ENCODE measurements around the gene TMED1. TPM values are rescaled to one million over a fixed set of nuclear protein-coding genes. Genes with fewer than 3 reads are reported as not detected.
A peak's percentile ranks its signal among the peaks of the same experiment; 100 is the strongest.

The TMED1 gene
- polyA plus RNA-seq, 2 of the 4 experiments (the other 2 are of a cell fraction): 29.9 to 37.0 TPM

DNA sequence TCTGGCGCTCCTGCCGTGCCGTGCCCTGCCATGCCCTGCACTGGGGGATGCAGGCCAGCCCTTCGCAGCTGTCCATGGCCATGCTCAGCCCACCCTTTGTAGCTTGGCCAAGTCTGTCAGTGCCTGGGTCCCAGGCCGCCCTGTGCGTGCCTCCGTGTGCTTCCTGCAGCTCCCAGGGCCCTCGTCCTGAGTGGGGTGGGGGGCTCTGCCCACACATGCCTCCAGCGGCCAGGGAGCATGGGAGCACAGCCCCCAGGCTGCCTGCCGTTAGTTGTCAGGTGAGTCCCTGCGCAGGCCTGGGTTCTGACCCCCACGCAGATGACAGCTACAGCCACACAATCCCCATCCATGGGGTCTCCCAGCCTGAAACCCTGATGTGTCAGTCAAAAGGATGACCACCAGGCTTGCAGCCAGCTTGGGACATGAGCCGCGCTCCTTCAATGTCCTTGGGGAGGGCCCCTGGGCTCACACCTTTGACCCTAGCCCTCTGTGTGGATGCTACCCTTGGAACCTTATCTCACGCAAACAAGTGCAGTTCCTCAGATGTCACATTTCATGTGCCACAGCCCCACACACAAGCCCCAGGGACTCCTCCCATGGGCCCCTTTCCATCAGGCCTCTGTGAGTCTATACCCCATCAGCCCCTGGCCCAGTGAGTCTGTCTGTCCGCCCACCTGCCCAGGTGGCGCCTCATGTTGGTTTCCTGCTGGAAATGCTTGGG is 24.5 kb downstream of the TMED1 start:
- Histone ChIP-seq H3K27ac (peak overlapping the region in 1 of 2 experiments; percentile 90; a peak in 3 of 6 replicates), H3K4me2 (no peak overlapping the region), H3K4me3 (no peak overlapping the region), H3K4me1 (peaks cover 14% of the 10 kb centered on the region), H3K9me3 (no peaks in the 10 kb centered on the region)
- ATAC-seq: no peak
- 98% methylated on average over 7 of the region's 17 CpGs for WGBS (ENCODE audit: missing lambda C conversion rate)
- CTCF ChIA-PET: interaction anchor here (1.5 kb wide), 2 partner anchors 94 to 105 kb away, joined by 3 to 5 read pairs; partner anchors contain the start of gene DNM2
- POLR2A ChIA-PET: interaction anchor here (0.6 kb wide), 1 partner anchor 139 kb away, joined by 10 read pairs; no protein-coding TSS in a partner anchor
- FAIRE-seq: no peak
- no peak for DNase-seq (ENCODE audit: low read depth in 1 of 2, low spot score in 1 of 2)
- TF ChIP-seq, protein P1, sequence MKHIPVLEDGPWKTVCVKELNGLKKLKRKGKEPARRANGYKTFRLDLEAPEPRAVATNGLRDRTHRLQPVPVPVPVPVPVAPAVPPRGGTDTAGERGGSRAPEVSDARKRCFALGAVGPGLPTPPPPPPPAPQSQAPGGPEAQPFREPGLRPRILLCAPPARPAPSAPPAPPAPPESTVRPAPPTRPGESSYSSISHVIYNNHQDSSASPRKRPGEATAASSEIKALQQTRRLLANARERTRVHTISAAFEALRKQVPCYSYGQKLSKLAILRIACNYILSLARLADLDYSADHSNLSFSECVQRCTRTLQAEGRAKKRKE (CRISPR knock-in tag; IDR thresholded peaks at IDR 0.05; ENCODE audit: low read depth): no peak
- no peak for TF ChIP-seq ZSCAN20 (CRISPR knock-in tag; IDR thresholded peaks at IDR 0.05)
- TF ChIP-seq CEBPB (IDR thresholded peaks at IDR 0.05): no peak
- no peak for TF ChIP-seq MYC (IDR thresholded peaks at IDR 0.05; ENCODE audit: borderline replicate concordance, low read length)
- no peak for TF ChIP-seq CHD4 (IDR thresholded peaks at IDR 0.05; ENCODE audit: borderline replicate concordance)
- TF ChIP-seq MAFK (IDR thresholded peaks at IDR 0.05; ENCODE audit: partially characterized antibody): no peak
- no peak for TF ChIP-seq HOXA7 (CRISPR knock-in tag; IDR thresholded peaks at IDR 0.05)
- no peak for TF ChIP-seq FOSL2 (IDR thresholded peaks at IDR 0.05)
- TF ChIP-seq FOSL2 (CRISPR knock-in tag; IDR thresholded peaks at IDR 0.05): no peak
- no peak for TF ChIP-seq KDM5A (IDR thresholded peaks at IDR 0.05)
- TF ChIP-seq, protein P2, sequence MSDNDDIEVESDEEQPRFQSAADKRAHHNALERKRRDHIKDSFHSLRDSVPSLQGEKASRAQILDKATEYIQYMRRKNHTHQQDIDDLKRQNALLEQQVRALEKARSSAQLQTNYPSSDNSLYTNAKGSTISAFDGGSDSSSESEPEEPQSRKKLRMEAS (IDR thresholded peaks at IDR 0.05): no peak
- TF ChIP-seq, protein P3, sequence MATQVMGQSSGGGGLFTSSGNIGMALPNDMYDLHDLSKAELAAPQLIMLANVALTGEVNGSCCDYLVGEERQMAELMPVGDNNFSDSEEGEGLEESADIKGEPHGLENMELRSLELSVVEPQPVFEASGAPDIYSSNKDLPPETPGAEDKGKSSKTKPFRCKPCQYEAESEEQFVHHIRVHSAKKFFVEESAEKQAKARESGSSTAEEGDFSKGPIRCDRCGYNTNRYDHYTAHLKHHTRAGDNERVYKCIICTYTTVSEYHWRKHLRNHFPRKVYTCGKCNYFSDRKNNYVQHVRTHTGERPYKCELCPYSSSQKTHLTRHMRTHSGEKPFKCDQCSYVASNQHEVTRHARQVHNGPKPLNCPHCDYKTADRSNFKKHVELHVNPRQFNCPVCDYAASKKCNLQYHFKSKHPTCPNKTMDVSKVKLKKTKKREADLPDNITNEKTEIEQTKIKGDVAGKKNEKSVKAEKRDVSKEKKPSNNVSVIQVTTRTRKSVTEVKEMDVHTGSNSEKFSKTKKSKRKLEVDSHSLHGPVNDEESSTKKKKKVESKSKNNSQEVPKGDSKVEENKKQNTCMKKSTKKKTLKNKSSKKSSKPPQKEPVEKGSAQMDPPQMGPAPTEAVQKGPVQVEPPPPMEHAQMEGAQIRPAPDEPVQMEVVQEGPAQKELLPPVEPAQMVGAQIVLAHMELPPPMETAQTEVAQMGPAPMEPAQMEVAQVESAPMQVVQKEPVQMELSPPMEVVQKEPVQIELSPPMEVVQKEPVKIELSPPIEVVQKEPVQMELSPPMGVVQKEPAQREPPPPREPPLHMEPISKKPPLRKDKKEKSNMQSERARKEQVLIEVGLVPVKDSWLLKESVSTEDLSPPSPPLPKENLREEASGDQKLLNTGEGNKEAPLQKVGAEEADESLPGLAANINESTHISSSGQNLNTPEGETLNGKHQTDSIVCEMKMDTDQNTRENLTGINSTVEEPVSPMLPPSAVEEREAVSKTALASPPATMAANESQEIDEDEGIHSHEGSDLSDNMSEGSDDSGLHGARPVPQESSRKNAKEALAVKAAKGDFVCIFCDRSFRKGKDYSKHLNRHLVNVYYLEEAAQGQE (IDR thresholded peaks at IDR 0.05): no peak
- no peak for TF ChIP-seq BHLHE40 (IDR thresholded peaks at IDR 0.05; ENCODE audit: low read depth, low read length)
- TF ChIP-seq, protein P4, sequence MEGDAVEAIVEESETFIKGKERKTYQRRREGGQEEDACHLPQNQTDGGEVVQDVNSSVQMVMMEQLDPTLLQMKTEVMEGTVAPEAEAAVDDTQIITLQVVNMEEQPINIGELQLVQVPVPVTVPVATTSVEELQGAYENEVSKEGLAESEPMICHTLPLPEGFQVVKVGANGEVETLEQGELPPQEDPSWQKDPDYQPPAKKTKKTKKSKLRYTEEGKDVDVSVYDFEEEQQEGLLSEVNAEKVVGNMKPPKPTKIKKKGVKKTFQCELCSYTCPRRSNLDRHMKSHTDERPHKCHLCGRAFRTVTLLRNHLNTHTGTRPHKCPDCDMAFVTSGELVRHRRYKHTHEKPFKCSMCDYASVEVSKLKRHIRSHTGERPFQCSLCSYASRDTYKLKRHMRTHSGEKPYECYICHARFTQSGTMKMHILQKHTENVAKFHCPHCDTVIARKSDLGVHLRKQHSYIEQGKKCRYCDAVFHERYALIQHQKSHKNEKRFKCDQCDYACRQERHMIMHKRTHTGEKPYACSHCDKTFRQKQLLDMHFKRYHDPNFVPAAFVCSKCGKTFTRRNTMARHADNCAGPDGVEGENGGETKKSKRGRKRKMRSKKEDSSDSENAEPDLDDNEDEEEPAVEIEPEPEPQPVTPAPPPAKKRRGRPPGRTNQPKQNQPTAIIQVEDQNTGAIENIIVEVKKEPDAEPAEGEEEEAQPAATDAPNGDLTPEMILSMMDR (IDR thresholded peaks at IDR 0.05): no peak
- no peak for TF ChIP-seq CHD2 (IDR thresholded peaks at IDR 0.05; ENCODE audit: low read length, partially characterized antibody)
- no peak for TF ChIP-seq NFE2L2 (conservative IDR thresholded peaks at IDR 0.05; ENCODE audit: low read length)
- no peak for TF ChIP-seq RFX5 (IDR thresholded peaks at IDR 0.05)
- no peak for TF ChIP-seq RAD21 (conservative IDR thresholded peaks at IDR 0.05 in 1 of 2, IDR thresholded peaks at IDR 0.05 in 1 of 2)
- TF ChIP-seq EP300 (IDR thresholded peaks at IDR 0.05): no peak
- TF ChIP-seq, protein P5, sequence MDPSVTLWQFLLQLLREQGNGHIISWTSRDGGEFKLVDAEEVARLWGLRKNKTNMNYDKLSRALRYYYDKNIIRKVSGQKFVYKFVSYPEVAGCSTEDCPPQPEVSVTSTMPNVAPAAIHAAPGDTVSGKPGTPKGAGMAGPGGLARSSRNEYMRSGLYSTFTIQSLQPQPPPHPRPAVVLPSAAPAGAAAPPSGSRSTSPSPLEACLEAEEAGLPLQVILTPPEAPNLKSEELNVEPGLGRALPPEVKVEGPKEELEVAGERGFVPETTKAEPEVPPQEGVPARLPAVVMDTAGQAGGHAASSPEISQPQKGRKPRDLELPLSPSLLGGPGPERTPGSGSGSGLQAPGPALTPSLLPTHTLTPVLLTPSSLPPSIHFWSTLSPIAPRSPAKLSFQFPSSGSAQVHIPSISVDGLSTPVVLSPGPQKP (IDR thresholded peaks at IDR 0.05; ENCODE audit: low read depth, low read length): no peak
- no peak for TF ChIP-seq FOXS1 (CRISPR knock-in tag; IDR thresholded peaks at IDR 0.05)

Data from A549 (cell line).